ENCODE results near the gene KRTAP12-2. TPM values are rescaled to one million over a fixed set of nuclear protein-coding genes. Genes with fewer than 3 reads are reported as not detected.
"Not testable (repeated sequence)": the region's sequence is repeated elsewhere in the genome, so short reads cannot be mapped to it uniquely, and the experiment has no call there.

The KRTAP12-2 gene
- total RNA-seq, 1 donor from 2014 or later: not detected

- no peak for DNase-seq (ENCODE audit: low spot score)
- ATAC-seq: no peak
Measured at GRCh38 chr21:44653656-44654575, 12.8 kb downstream of the KRTAP12-2 start.

DNA sequence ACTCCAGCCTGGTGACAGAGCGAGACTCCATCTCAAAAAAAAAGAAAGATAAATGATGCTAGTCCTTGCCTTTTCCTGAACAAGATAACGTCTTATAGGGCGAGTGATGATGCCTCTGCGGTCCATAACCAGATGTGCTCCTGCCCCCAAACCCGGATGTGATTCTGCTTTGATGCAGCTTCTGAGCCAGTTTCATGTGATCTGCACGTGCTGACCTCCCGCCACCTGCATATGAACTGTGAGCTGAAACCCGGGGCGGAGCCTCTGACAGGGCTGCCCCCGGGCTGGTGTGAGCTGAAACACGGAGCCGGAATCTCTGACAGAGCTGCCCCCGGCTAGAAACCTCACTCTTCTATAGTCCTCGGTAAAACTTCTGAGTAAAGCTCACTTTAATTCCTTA is 13.6 kb downstream of the KRTAP12-2 start:
- ATAC-seq (no peak), DNase-seq (ENCODE audit: low spot score) (no peak)

GRCh38 chr21:44650973-44651675 is 15.6 kb downstream of the KRTAP12-2 start:
- DNase-seq (ENCODE audit: low spot score): no peak

DNA sequence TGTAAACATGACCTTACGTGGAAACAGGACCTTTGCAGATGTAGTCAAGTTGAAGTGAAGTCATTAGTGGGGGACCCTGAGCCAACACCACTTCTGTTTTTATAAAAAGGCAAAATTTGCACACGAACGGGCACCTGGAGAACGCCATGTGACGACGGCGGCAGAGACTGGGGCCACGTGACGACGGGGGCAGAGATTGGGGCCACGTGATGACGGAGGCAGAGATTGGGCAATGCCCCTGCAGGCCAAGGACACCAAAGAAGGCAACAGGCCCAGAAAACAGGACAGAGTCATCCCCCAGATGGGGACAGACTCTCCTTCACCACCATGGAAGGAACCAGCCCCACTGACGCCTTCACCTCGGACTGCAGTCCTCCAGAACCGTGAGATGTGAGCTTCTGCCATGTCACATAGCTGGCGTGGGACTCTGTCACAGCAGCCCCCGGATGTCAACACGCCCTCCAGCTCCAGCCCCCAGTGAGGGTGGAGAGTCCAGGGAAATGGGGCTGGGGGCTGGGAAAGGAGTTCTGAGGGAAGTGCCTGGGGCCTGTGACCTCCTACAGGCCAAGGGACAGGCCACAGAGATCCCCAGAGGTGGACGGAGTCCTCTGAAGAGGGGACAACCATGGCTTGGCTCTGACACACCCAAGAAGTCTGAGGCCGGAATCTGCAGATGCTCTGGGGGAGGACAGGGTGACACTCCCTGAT is 16.3 kb downstream of the KRTAP12-2 start:
- no peak for DNase-seq (ENCODE audit: low spot score)
- no peak for ATAC-seq

More at GRCh38 chr21:44650973-44651675, 15.6 kb downstream of the KRTAP12-2 start:
- ATAC-seq: no peak

- ATAC-seq (no peak), DNase-seq (ENCODE audit: low spot score) (no peak)
Measured at GRCh38 chr21:44649521-44650100, 17.1 kb downstream of the KRTAP12-2 start.

GRCh38 chr21:44648557-44649311 is 18.0 kb downstream of the KRTAP12-2 start:
- DNase-seq (ENCODE audit: low spot score): no peak

GRCh38 chr21:44647222-44647552 is 19.5 kb downstream of the KRTAP12-2 start:
- ATAC-seq: no peak
- no peak for DNase-seq (ENCODE audit: low spot score)

More at GRCh38 chr21:44648557-44649311, 18.0 kb downstream of the KRTAP12-2 start:
- ATAC-seq: no peak

DNA sequence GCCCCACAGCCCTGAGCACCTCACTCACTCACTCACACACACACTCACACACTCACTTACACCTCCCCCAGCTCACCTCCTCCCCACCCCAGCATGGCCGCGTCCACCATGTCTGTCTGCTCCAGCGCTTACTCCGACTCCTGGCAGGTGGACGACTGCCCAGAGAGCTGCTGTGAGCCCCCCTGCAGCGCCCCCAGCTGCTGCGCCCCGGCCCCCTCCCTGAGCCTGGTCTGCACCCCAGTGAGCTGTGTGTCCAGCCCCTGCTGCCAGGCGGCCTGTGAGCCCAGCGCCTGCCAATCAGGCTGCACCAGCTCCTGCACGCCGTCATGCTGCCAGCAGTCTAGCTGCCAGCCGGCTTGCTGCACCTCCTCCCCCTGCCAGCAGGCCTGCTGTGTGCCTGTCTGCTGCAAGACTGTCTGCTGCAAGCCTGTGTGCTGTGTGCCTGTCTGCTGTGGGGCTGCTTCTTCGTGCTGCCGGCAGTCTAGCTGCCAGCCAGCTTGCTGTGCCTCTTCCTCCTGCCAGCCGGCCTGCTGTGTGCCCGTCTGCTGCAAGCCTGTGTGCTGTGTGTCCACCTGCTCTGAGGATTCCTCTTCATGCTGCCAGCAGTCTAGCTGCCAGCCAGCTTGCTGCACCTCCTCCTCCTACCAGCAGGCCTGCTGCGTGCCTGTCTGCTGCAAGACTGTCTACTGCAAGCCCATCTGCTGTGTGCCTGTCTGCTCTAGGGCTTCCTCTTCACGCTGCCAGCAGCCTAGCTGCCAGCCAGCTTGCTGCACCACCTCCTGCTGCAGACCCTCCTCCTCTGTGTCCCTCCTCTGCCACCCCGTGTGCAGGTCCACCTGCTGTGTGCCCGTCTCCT is 20.1 kb downstream of the KRTAP12-2 start, which contains the start of gene KRTAP10-11:
KRTAP10-11 (plus strand) TSS at position 49 of the 856 bp plus-strand sequence; CDS start at position 94, 45 bp downstream.
- not testable (repeated sequence) for ATAC-seq; DNase-seq (ENCODE audit: low spot score)

GRCh38 chr21:44644878-44645277 is 21.8 kb downstream of the KRTAP12-2 start:
- no peak for ATAC-seq

DNA sequence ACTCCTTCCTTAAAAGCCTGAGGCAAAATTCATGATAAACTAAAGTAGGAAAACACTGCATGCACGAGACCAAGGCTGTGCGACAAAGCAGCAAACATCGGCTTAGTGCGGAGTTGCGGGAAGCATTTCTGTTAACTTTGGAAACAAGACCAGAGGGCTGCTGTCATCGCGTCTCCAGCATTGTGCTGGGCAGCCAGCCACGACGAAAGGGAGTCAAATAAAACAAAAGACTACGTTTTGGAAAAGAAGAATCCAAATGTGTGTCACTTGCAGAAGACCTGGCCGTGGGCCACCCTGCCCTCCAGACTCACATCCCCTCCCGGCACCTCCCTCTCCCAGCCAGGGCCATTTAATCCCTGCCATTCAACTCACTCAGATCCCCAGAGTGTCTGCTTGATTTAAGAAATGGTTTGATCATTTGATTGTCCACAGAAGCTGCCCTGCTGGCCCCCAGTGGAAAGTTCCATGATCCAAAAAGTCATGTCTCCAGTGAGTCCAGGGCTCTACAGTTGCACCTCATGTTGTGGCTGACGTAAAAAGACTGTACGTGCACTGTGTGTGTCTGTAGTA is 22.9 kb downstream of the KRTAP12-2 start:
- DNase-seq (ENCODE audit: low spot score) (no peak), ATAC-seq (no peak)

More at GRCh38 chr21:44644878-44645277, 21.8 kb downstream of the KRTAP12-2 start:
- no peak for DNase-seq (ENCODE audit: low spot score)

GRCh38 chr21:44640761-44641160 is 26.0 kb downstream of the KRTAP12-2 start:
- no peak for ATAC-seq

DNA sequence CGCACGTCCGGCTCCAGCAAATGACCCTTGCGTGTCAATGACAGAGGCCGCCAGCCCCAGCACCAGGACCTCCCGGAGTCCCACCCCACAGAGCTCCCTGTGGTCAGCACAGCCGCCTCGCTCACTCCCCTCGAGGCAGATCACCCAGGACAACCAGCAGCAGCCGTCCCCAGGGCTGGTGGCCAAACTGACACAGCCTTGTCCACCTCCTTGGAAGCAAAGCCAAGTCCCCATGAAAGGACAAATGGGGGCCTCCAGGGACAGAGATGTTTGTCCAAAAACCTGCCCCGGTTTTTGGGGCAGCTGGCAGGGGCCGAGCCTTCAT is 27.4 kb downstream of the KRTAP12-2 start:
- no peak for DNase-seq (ENCODE audit: low spot score)
- ATAC-seq: no peak

More at GRCh38 chr21:44640761-44641160, 26.0 kb downstream of the KRTAP12-2 start:
- no peak for DNase-seq (ENCODE audit: low spot score)

GRCh38 chr21:44638506-44639330 is 28.0 kb downstream of the KRTAP12-2 start:
- not testable (repeated sequence) for ATAC-seq; DNase-seq (ENCODE audit: low spot score)

DNA sequence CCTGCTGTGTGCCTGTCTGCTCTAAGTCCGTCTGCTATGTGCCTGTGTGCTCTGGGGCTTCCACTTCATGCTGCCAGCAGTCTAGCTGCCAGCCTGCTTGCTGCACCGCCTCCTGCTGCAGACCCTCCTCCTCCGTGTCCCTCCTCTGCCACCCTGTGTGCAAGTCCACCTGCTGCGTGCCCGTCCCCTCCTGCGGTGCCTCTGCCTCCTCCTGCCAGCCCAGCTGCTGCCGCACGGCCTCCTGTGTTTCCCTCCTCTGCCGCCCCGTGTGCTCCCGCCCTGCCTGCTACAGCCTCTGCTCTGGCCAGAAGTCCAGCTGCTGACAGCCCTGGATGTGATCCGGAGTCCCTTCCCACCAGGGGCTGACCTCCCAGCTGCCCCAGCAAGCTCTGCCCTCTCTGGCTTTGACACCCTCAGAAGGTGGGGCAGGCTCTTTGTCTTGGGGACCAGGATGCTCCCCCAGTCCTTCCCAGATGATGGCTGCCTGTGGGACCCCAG is 28.8 kb downstream of the KRTAP12-2 start:
- ATAC-seq: peak; percentile 43
- DNase-seq (ENCODE audit: low spot score): not testable (repeated sequence)

DNA sequence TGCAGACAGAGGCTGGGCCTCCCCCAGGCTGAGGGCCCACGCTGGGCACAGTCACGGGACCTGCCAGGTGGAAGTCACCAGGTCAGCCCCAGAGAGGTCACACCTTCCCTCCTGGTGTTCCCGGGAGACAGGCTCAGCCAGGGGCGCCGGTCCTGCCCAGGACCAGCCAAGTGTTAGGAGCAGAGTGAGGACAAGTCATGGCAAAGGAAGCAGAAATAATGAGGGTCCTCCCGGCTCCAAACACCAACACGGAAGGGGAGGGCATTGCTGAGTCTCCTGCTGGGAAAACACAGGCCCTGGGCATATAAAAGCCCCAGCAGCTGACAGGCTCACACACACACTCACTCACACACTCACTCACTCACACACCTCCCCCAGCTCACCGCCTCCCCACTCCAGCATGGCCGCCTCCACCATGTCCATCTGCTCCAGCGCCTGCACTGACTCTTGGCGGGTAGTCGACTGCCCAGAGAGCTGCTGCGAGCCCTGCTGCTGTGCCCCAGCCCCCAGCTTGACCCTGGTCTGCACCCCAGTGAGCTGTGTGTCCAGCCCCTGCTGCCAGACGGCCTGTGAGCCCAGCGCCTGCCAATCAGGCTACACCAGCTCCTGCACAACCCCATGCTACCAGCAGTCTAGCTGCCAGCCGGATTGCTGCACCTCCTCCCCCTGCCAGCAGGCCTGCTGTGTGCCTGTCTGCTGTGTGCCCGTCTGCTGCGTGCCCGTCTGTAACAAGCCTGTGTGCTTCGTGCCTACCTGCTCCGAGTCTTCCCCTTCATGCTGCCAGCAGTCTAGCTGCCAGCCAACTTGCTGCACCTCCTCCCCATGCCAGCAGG is 29.5 kb downstream of the KRTAP12-2 start, which contains the start of gene KRTAP10-10:
KRTAP10-10 (plus strand) TSS at position 339 of the 833 bp plus-strand sequence; CDS start at position 401, 62 bp downstream.
- DNase-seq (ENCODE audit: low spot score) (no peak), ATAC-seq (no peak)

- no peak for DNase-seq (ENCODE audit: low spot score)
- ATAC-seq: no peak
Measured at GRCh38 chr21:44636209-44637017, 30.3 kb downstream of the KRTAP12-2 start.
